ENCODE results near the gene NPHS1. TPM values are rescaled to one million over a fixed set of nuclear protein-coding genes. Genes with fewer than 3 reads are reported as not detected.

Gene NPHS1
- total and polyA plus RNA-seq, 4 donors: not detected

GRCh38 chr19:35789978-35790944 is 62.0 kb downstream of the NPHS1 start:
- H3K27ac ChIP-seq (ENCODE audit: low read depth in 1 of 2, low read length in 2 of 2): no peak overlapping the region
- WGBS, 2 donors: 82% methylated on average over 19 of the region's 19 CpGs
- H3K4me1 ChIP-seq (ENCODE audit: control insufficient read depth in 1 of 2, insufficient read depth in 2 of 2, low read length in 2 of 2): no peaks in the 10 kb centered on the region
- no peaks in the 10 kb centered on the region for H3K9me3 ChIP-seq (ENCODE audit: control insufficient read depth, low read length)
- H3K36me3 ChIP-seq (ENCODE audit: control insufficient read depth in 1 of 2, insufficient read depth in 2 of 2, low read length in 1 of 2): no peaks in the 10 kb centered on the region
- intact Hi-C loops (cut with DNase I): no loop called here
- H3K27me3 ChIP-seq (ENCODE audit: control insufficient read depth in 1 of 2, insufficient read depth in 2 of 2, low read length in 1 of 2): no peaks in the 10 kb centered on the region
- no peak for ATAC-seq (ENCODE audit: low FRiP score)
- DNase-seq: no peak
- no peak overlapping the region for H3K4me3 ChIP-seq (ENCODE audit: low read length in 2 of 2)

GRCh38 chr19:35789195-35789977 is 62.9 kb downstream of the NPHS1 start:
- 78 to 82% methylated on average over 10 to 11 of the region's 11 CpGs for WGBS, 2 donors
- H3K4me3 ChIP-seq (ENCODE audit: low read length in 2 of 2): no peak overlapping the region
- no peak overlapping the region for H3K27ac ChIP-seq (ENCODE audit: low read depth in 1 of 2, low read length in 2 of 2)
- no peaks in the 10 kb centered on the region for H3K27me3 ChIP-seq (ENCODE audit: control insufficient read depth in 1 of 2, insufficient read depth in 2 of 2, low read length in 1 of 2)
- DNase-seq: no peak
- no peaks in the 10 kb centered on the region for H3K36me3 ChIP-seq (ENCODE audit: control insufficient read depth in 1 of 2, insufficient read depth in 2 of 2, low read length in 1 of 2)
- no peak for ATAC-seq (ENCODE audit: low FRiP score)
- intact Hi-C loops (cut with DNase I): no loop called here
- no peaks in the 10 kb centered on the region for H3K4me1 ChIP-seq (ENCODE audit: control insufficient read depth in 1 of 2, insufficient read depth in 2 of 2, low read length in 2 of 2)
- no peaks in the 10 kb centered on the region for H3K9me3 ChIP-seq (ENCODE audit: control insufficient read depth, low read length)

DNA sequence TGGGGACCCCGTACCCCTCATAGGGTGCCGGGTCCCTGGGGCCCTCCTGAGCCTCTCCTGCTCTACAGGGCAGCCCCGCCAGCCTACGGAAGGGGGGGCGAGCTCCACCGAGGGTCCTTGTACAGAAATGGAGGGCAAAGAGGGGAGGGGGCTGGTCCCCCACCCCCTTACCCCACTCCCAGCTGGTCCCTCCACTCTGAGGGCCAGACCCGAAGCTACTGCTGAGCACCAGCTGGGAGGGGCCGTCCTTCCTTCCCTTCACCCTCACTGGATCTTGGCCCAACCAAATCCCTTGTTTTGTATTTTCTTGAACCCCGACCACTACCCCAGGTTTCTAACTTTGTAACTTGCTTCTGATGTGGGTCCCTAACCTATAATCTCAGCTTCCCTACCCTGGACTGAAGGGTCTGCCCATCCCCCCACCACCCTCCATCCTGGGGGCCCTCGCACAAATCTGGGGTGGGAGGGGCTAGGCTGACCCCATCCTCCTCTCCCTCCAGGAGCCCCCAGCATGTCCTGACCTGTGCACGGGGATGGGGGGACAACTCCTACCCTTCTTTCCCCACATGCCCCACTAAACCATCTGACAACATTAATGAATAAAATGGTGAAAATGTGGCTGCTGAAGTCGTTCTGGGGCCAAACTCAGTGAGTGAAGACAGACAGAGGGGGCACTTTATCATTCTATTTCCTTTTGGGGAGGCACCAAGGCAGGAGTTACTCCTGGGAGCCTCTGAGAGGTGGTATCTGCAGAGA is 63.9 kb downstream of the NPHS1 start:
- Histone ChIP-seq H3K27me3 (ENCODE audit: control insufficient read depth in 1 of 2, insufficient read depth in 2 of 2, low read length in 1 of 2) (no peaks in the 10 kb centered on the region), H3K4me1 (ENCODE audit: control insufficient read depth in 1 of 2, insufficient read depth in 2 of 2, low read length in 2 of 2) (no peaks in the 10 kb centered on the region), H3K4me3 (ENCODE audit: low read length in 2 of 2) (no peak overlapping the region), H3K27ac (ENCODE audit: low read depth in 1 of 2, low read length in 2 of 2) (no peak overlapping the region), H3K9me3 (ENCODE audit: control insufficient read depth, low read length) (no peaks in the 10 kb centered on the region), H3K36me3 (ENCODE audit: control insufficient read depth in 1 of 2, insufficient read depth in 2 of 2, low read length in 1 of 2) (no peaks in the 10 kb centered on the region)
- DNase-seq (no peak), ATAC-seq (ENCODE audit: low FRiP score) (no peak)
- intact Hi-C loops (cut with DNase I): no loop called here
- WGBS, 2 donors: 75 to 79% methylated on average over 12 of the region's 12 CpGs

DNA sequence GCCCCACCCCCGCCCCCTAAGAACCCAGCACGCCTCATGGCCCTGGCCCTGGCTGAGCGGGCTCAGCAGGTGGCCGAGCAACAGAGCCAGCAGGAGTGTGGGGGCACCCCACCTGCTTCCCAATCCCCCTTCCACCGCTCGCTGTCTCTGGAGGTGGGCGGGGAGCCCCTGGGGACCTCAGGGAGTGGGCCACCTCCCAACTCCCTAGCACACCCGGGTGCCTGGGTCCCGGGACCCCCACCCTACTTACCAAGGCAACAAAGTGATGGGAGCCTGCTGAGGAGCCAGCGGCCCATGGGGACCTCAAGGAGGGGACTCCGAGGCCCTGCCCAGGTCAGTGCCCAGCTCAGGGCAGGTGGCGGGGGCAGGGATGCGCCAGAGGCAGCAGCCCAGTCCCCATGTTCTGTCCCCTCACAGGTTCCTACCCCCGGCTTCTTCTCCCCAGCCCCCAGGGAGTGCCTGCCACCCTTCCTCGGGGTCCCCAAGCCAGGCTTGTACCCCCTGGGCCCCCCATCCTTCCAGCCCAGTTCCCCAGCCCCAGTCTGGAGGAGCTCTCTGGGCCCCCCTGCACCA is 65.0 kb downstream of the NPHS1 start:
- Histone ChIP-seq H3K27me3 (ENCODE audit: control insufficient read depth in 1 of 2, insufficient read depth in 2 of 2, low read length in 1 of 2) (no peaks in the 10 kb centered on the region), H3K4me1 (ENCODE audit: control insufficient read depth in 1 of 2, insufficient read depth in 2 of 2, low read length in 2 of 2) (no peaks in the 10 kb centered on the region), H3K27ac (ENCODE audit: low read depth in 1 of 2, low read length in 2 of 2) (no peak overlapping the region), H3K9me3 (ENCODE audit: control insufficient read depth, low read length) (no peaks in the 10 kb centered on the region), H3K36me3 (ENCODE audit: control insufficient read depth in 1 of 2, insufficient read depth in 2 of 2, low read length in 1 of 2) (no peaks in the 10 kb centered on the region), H3K4me3 (ENCODE audit: low read length in 2 of 2) (no peak overlapping the region)
- no peak for ATAC-seq (ENCODE audit: low FRiP score)
- WGBS, 2 donors: 92 to 94% methylated on average over 15 of the region's 15 CpGs
- intact Hi-C loops (cut with DNase I): no loop called here
- no peak for DNase-seq

- 91 to 93% methylated on average over 21 to 31 of the region's 31 CpGs for WGBS, 2 donors
- no peak for ATAC-seq (ENCODE audit: low FRiP score)
- intact Hi-C loops (cut with DNase I): no loop called here
These were observed 65.8 kb downstream of the NPHS1 start for GRCh38 chr19:35786299-35787160.

GRCh38 chr19:35785339-35785627 is 67.0 kb downstream of the NPHS1 start:
- intact Hi-C loops (cut with DNase I): no loop called here
- no peaks in the 10 kb centered on the region for H3K9me3 ChIP-seq (ENCODE audit: control insufficient read depth, low read length)
- H3K36me3 ChIP-seq (ENCODE audit: control insufficient read depth in 1 of 2, insufficient read depth in 2 of 2, low read length in 1 of 2): peaks cover 0 to 1% of the 10 kb centered on the region in 2 donors
- DNase-seq (no peak), ATAC-seq (ENCODE audit: low FRiP score) (no peak)
- no peaks in the 10 kb centered on the region for H3K27me3 ChIP-seq (ENCODE audit: control insufficient read depth in 1 of 2, insufficient read depth in 2 of 2, low read length in 1 of 2)
- H3K4me1 ChIP-seq (ENCODE audit: control insufficient read depth in 1 of 2, insufficient read depth in 2 of 2, low read length in 2 of 2): no peaks in the 10 kb centered on the region
- no peak overlapping the region for H3K27ac ChIP-seq (ENCODE audit: low read depth in 1 of 2, low read length in 2 of 2)
- H3K4me3 ChIP-seq (ENCODE audit: low read length in 2 of 2): no peak overlapping the region
- 84 to 86% methylated on average over 10 of the region's 10 CpGs for WGBS, 2 donors

More at GRCh38 chr19:35786299-35787160, 65.8 kb downstream of the NPHS1 start:
- no peaks in the 10 kb centered on the region for H3K4me1 ChIP-seq (ENCODE audit: control insufficient read depth in 1 of 2, insufficient read depth in 2 of 2, low read length in 2 of 2)
- H3K36me3 ChIP-seq (ENCODE audit: control insufficient read depth in 1 of 2, insufficient read depth in 2 of 2, low read length in 1 of 2): no peaks in the 10 kb centered on the region
- H3K27me3 ChIP-seq (ENCODE audit: control insufficient read depth in 1 of 2, insufficient read depth in 2 of 2, low read length in 1 of 2): no peaks in the 10 kb centered on the region
- no peak for DNase-seq
- H3K9me3 ChIP-seq (ENCODE audit: control insufficient read depth, low read length): no peaks in the 10 kb centered on the region
- H3K4me3 ChIP-seq (ENCODE audit: low read length in 2 of 2): no peak overlapping the region
- no peak overlapping the region for H3K27ac ChIP-seq (ENCODE audit: low read depth in 1 of 2, low read length in 2 of 2)

- Histone ChIP-seq H3K27ac (ENCODE audit: low read depth in 1 of 2, low read length in 2 of 2) (no peak overlapping the region), H3K9me3 (ENCODE audit: control insufficient read depth, low read length) (no peaks in the 10 kb centered on the region), H3K4me3 (ENCODE audit: low read length in 2 of 2) (no peak overlapping the region), H3K4me1 (ENCODE audit: control insufficient read depth in 1 of 2, insufficient read depth in 2 of 2, low read length in 2 of 2) (no peaks in the 10 kb centered on the region), H3K36me3 (ENCODE audit: control insufficient read depth in 1 of 2, insufficient read depth in 2 of 2, low read length in 1 of 2) (peaks cover 0 to 1% of the 10 kb centered on the region in 2 donors), H3K27me3 (ENCODE audit: control insufficient read depth in 1 of 2, insufficient read depth in 2 of 2, low read length in 1 of 2) (no peaks in the 10 kb centered on the region)
- DNase-seq: no peak
- ATAC-seq (ENCODE audit: low FRiP score): no peak
- intact Hi-C loops (cut with DNase I): no loop called here
- WGBS, 2 donors: 76 to 77% methylated on average over 34 to 45 of the region's 45 CpGs
These were observed 67.6 kb downstream of the NPHS1 start for GRCh38 chr19:35784503-35785338.

All from aorta (tissue), 5 donors.